Trophoblast cell (in vitro differentiated cells and primary cell): ENCODE measurements around the gene CCNL1.

Experiments
- DNase-seq, 2 donors: peaks; one replicate each; pipeline ENCODE4 v3.0.0-alpha.2; 2016
- H2AFZ ChIP-seq: 2 replicates; pipeline ENCODE4 v1.6.1; 2013; ENCODE audit warnings: low read length, moderate library complexity, mild to moderate bottlenecking; ENCODE audit not compliant: insufficient read depth, poor library complexity
- H2AK5ac ChIP-seq: 2 replicates; pipeline ENCODE4 v1.6.1; 2013; ENCODE audit warnings: mild to moderate bottlenecking, low read length
- H2BK120ac ChIP-seq: 2 replicates; pipeline ENCODE4 v1.6.1; 2013; ENCODE audit warnings: low read length, mild to moderate bottlenecking, moderate library complexity; ENCODE audit not compliant: insufficient read depth, poor library complexity
- H2BK12ac ChIP-seq: 2 replicates; pipeline ENCODE4 v1.6.1; 2013; ENCODE audit warnings: mild to moderate bottlenecking, low read length, moderate library complexity
- H2BK5ac ChIP-seq: 2 replicates; pipeline ENCODE4 v1.6.1; 2013; ENCODE audit warnings: low read length, low read depth, moderate library complexity, mild to moderate bottlenecking; ENCODE audit not compliant: poor library complexity
- H3K14ac ChIP-seq: 2 replicates; pipeline ENCODE4 v1.6.1; 2013; ENCODE audit warnings: mild to moderate bottlenecking, low read length
- H3K18ac ChIP-seq: 2 replicates; pipeline ENCODE4 v1.6.1; 2013; ENCODE audit warnings: mild to moderate bottlenecking, low read length
- H3K23ac ChIP-seq: 2 replicates; pipeline ENCODE4 v1.6.1; 2013; ENCODE audit warnings: low read length
- H3K27ac ChIP-seq: 2 replicates; pipeline ENCODE4 v1.5.1; 2013; ENCODE audit warnings: low read depth, mild to moderate bottlenecking, inconsistent platforms, low read length, moderate library complexity
- H3K27me3 ChIP-seq: 2 replicates; pipeline ENCODE4 v1.6.1; 2013; ENCODE audit warnings: inconsistent platforms, mild to moderate bottlenecking, low read length, moderate library complexity; ENCODE audit not compliant: insufficient read depth
- H3K36me3 ChIP-seq, 2 experiments: 1 replicate in 1 of 2; 2 replicates in 1 of 2; pipeline ENCODE4 v1.6.1; 2013; ENCODE audit warnings: low read length in 2 of 2, mild to moderate bottlenecking in 2 of 2, moderate library complexity in 1 of 2; ENCODE audit not compliant: insufficient read depth in 2 of 2, control insufficient read depth in 1 of 2
- H3K4ac ChIP-seq: 2 replicates; pipeline ENCODE4 v1.6.1; 2013; ENCODE audit warnings: low read depth, mild to moderate bottlenecking, low read length, moderate library complexity
- H3K4me1 ChIP-seq, 2 experiments: 1 replicate in 1 of 2; 2 replicates in 1 of 2; pipeline ENCODE4 v1.6.1; 2013; ENCODE audit warnings: low read length in 2 of 2, mild to moderate bottlenecking in 2 of 2, moderate library complexity in 1 of 2; ENCODE audit not compliant: insufficient read depth in 2 of 2, control insufficient read depth in 1 of 2
- H3K4me2 ChIP-seq: 2 replicates; pipeline ENCODE4 v1.6.1; 2013; ENCODE audit warnings: inconsistent platforms, mild to moderate bottlenecking, low read length, moderate library complexity
- H3K4me3 ChIP-seq: 2 replicates; pipeline ENCODE4 v1.5.1; 2013; ENCODE audit warnings: mild to moderate bottlenecking, low read depth, low read length, inconsistent platforms
- H3K79me1 ChIP-seq: one replicate; pipeline ENCODE4 v1.6.1; 2013; ENCODE audit warnings: low read length
- H3K79me2 ChIP-seq: 2 replicates; pipeline ENCODE4 v1.6.1; 2013; ENCODE audit warnings: low read length, mild to moderate bottlenecking; ENCODE audit not compliant: control insufficient read depth, insufficient read depth, poor library complexity
- H3K9ac ChIP-seq: 2 replicates; pipeline ENCODE4 v1.6.1; 2013; ENCODE audit warnings: mild to moderate bottlenecking, low read length
- H3K9me3 ChIP-seq: 2 replicates; pipeline ENCODE4 v1.6.1; 2013; ENCODE audit warnings: low read depth, mild to moderate bottlenecking, control low read depth, inconsistent platforms, low read length; ENCODE audit not compliant: insufficient read depth
- H4K12ac ChIP-seq: 2 replicates; pipeline ENCODE4 v1.6.1; 2013; ENCODE audit warnings: low read depth, mild to moderate bottlenecking, low read length, moderate library complexity
- H4K8ac ChIP-seq: 2 replicates; pipeline ENCODE4 v1.6.1; 2013; ENCODE audit warnings: low read depth, mild to moderate bottlenecking, low read length, moderate library complexity
- H4K91ac ChIP-seq: one replicate; pipeline ENCODE4 v1.6.1; 2013; ENCODE audit warnings: low read depth, mild to moderate bottlenecking, low read length, moderate library complexity
- WGBS: extraction: QIAGEN DNeasy Blood & Tissue Kit; methylation state at CpG from one replicate; pipeline ENCODE4 v1.1.7; 2013; ENCODE audit warnings: missing lambda C conversion rate; ENCODE audit not compliant: insufficient read length, insufficient coverage; ENCODE audit errors: extremely low coverage; 5-methylcytosine and 5-hydroxymethylcytosine counted together

Gene CCNL1

GRCh38 chr3:157142315-157142714 is 17.6 kb downstream of the CCNL1 start:
- Histone ChIP-seq H3K36me3 (peaks cover 8 to 10% of the 10 kb centered on the region in 2 experiments), H3K4me1 (no peaks in the 10 kb centered on the region), H4K91ac (no peak overlapping the region), H3K27me3 (no peaks in the 10 kb centered on the region), H3K23ac (no peak overlapping the region), H3K9ac (no peak overlapping the region), H2AK5ac (no peak overlapping the region), H4K12ac (no peak overlapping the region), H2BK12ac (no peak overlapping the region), H3K14ac (no peak overlapping the region), H2BK120ac (no peak overlapping the region), H4K8ac (no peak overlapping the region), H3K4me2 (no peak overlapping the region), H3K18ac (no peak overlapping the region), H2AFZ (no peak overlapping the region), H3K79me2 (no peaks in the 10 kb centered on the region), H3K79me1 (no peaks in the 10 kb centered on the region), H2BK5ac (no peak overlapping the region), H3K9me3 (peaks cover 1% of the 10 kb centered on the region), H3K4ac (no peak overlapping the region), H3K27ac (no peak overlapping the region), H3K4me3 (no peak overlapping the region)
- DNase-seq, result peak; percentile 54 to 62
- WGBS, result no CpG with 5 or more reads among the region's 5 CpGs

GRCh38 chr3:157139938-157140534 is 19.9 kb downstream of the CCNL1 start:
- no peak overlapping the region for H3K4ac ChIP-seq

GRCh38 chr3:157136647-157137387 is 23.1 kb downstream of the CCNL1 start:
- H3K9ac ChIP-seq, result no peak overlapping the region
- no peak overlapping the region for H3K27ac ChIP-seq
- H3K27me3 ChIP-seq, result no peaks in the 10 kb centered on the region

More at GRCh38 chr3:157139938-157140534, 19.9 kb downstream of the CCNL1 start:
- peaks cover 4 to 8% of the 10 kb centered on the region in 2 experiments for H3K36me3 ChIP-seq
- H3K18ac ChIP-seq, result no peak overlapping the region
- H3K4me1 ChIP-seq, result no peaks in the 10 kb centered on the region
- no CpG with 5 or more reads among the region's 8 CpGs for WGBS
- H2BK12ac ChIP-seq, result no peak overlapping the region
- H2BK120ac ChIP-seq, result no peak overlapping the region
- H3K14ac ChIP-seq, result no peak overlapping the region
- no peak overlapping the region for H4K12ac ChIP-seq
- H3K4me3 ChIP-seq, result no peak overlapping the region
- H3K9ac ChIP-seq, result no peak overlapping the region
- no peak for DNase-seq
- no peak overlapping the region for H3K23ac ChIP-seq
- H4K91ac ChIP-seq, result no peak overlapping the region
- no peak overlapping the region for H4K8ac ChIP-seq
- peaks cover 1% of the 10 kb centered on the region for H3K9me3 ChIP-seq
- H3K27ac ChIP-seq, result no peak overlapping the region
- H3K79me2 ChIP-seq, result no peaks in the 10 kb centered on the region
- H2AK5ac ChIP-seq, result no peak overlapping the region
- H3K4me2 ChIP-seq, result no peak overlapping the region
- H2BK5ac ChIP-seq, result no peak overlapping the region
- no peaks in the 10 kb centered on the region for H3K79me1 ChIP-seq
- H2AFZ ChIP-seq, result no peak overlapping the region
- no peaks in the 10 kb centered on the region for H3K27me3 ChIP-seq

GRCh38 chr3:157135671-157136396 is 24.1 kb downstream of the CCNL1 start:
- no peak overlapping the region for H3K14ac ChIP-seq
- peaks cover 1% of the 10 kb centered on the region for H3K9me3 ChIP-seq
- no peak overlapping the region for H4K91ac ChIP-seq
- no peak overlapping the region for H2BK5ac ChIP-seq
- H3K4me1 ChIP-seq, result peaks cover 2% of the 10 kb centered on the region in 2 experiments
- H3K27me3 ChIP-seq, result no peaks in the 10 kb centered on the region
- no CpG with 5 or more reads among the region's 5 CpGs for WGBS
- no peaks in the 10 kb centered on the region for H3K79me1 ChIP-seq
- DNase-seq, result no peak
- no peak overlapping the region for H2AK5ac ChIP-seq
- H3K23ac ChIP-seq, result no peak overlapping the region
- no peak overlapping the region for H3K18ac ChIP-seq
- H4K12ac ChIP-seq, result no peak overlapping the region
- H2BK120ac ChIP-seq, result no peak overlapping the region
- no peak overlapping the region for H3K27ac ChIP-seq
- no peak overlapping the region for H3K9ac ChIP-seq
- H4K8ac ChIP-seq, result no peak overlapping the region
- no peaks in the 10 kb centered on the region for H3K79me2 ChIP-seq
- no peak overlapping the region for H2AFZ ChIP-seq
- no peak overlapping the region for H3K4me3 ChIP-seq
- H3K4me2 ChIP-seq, result no peak overlapping the region
- H3K4ac ChIP-seq, result no peak overlapping the region
- no peak overlapping the region for H2BK12ac ChIP-seq
- no peaks in the 10 kb centered on the region for H3K36me3 ChIP-seq

More at GRCh38 chr3:157136647-157137387, 23.1 kb downstream of the CCNL1 start:
- H2BK5ac ChIP-seq, result no peak overlapping the region
- H2BK120ac ChIP-seq, result no peak overlapping the region
- WGBS, result no CpG with 5 or more reads among the region's 6 CpGs
- no peak overlapping the region for H3K18ac ChIP-seq
- no peak overlapping the region for H2AK5ac ChIP-seq
- H3K9me3 ChIP-seq, result peaks cover 1% of the 10 kb centered on the region
- no peak overlapping the region for H4K8ac ChIP-seq
- H3K79me2 ChIP-seq, result no peaks in the 10 kb centered on the region
- no peak overlapping the region for H3K4me3 ChIP-seq
- no peak overlapping the region for H2BK12ac ChIP-seq
- no peak overlapping the region for H3K4me2 ChIP-seq
- DNase-seq, result no peak
- H3K14ac ChIP-seq, result no peak overlapping the region
- H3K36me3 ChIP-seq, result no peaks in the 10 kb centered on the region
- no peaks in the 10 kb centered on the region for H3K4me1 ChIP-seq
- H3K23ac ChIP-seq, result no peak overlapping the region
- H4K12ac ChIP-seq, result no peak overlapping the region
- no peak overlapping the region for H4K91ac ChIP-seq
- H2AFZ ChIP-seq, result no peak overlapping the region
- no peak overlapping the region for H3K4ac ChIP-seq
- H3K79me1 ChIP-seq, result no peaks in the 10 kb centered on the region
